RWPE1 (cell line): ENCODE data around the gene PEA15.

Experiments
- CTCF ChIA-PET: fragments of 350-600 bp; sonication (Branson Sonifier 250); formaldehyde crosslinking; extraction: SDS; loops from one replicate; lab custom pipeline; 2021; lab: Yijun Ruan, JAX
- POLR2A ChIA-PET: fragments of 400-600 bp; formaldehyde crosslinking; extraction: SDS; loops from one replicate; lab custom pipeline; 2020; ENCODE audit warnings: antibody characterized with exemption; ENCODE audit not compliant: low non-redundant PET; lab: Yijun Ruan, JAX
- DNase-seq: peaks from one replicate; pipeline ENCODE4 v3.0.0; 2012; ENCODE audit warnings: low spot score
- H3K27ac ChIP-seq: fragments of 450-650 bp; 2 replicates; pipeline ENCODE4 v1.5.1; 2017
- CTCF ChIP-seq: fragments of 450-650 bp; conservative IDR thresholded peaks from 2 replicates; pipeline ENCODE4 v1.5.1; 2017; ENCODE audit warnings: low read depth, mild to moderate bottlenecking

The PEA15 gene

GRCh38 chr1:160232911-160233310 is 27.7 kb downstream of the PEA15 start:
- DNase-seq, result no peak
- ChIA-PET CTCF (interaction anchor here (1.1 kb wide), 1 partner anchor 19 kb away, joined by 3 read pairs; no protein-coding TSS in a partner anchor), POLR2A (no interaction called here)
- H3K27ac ChIP-seq, result no peak overlapping the region
- TF ChIP-seq CTCF, result no peak

DNA sequence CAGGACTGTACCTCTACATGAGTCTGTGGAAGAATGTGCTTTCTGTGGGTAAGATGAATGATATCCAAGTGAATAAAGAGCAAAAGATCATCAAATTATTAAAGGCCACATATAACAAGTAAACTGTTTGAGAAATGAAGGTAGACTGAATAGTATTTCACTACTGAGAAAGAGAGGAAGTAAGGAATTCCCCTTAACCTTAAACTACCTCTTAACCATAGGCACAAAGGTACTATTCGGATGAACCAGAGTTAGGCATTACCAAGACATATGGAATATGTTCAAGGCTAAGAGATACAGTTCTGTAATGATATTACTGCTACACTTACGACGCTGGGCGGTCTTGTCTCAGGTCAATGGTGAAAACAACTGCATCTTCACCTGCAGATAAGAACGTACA is 31.6 kb downstream of the PEA15 start:
- no peak for DNase-seq
- ChIA-PET POLR2A (no interaction called here), CTCF (no interaction called here)
- H3K27ac ChIP-seq, result no peak overlapping the region
- no peak for TF ChIP-seq CTCF

GRCh38 chr1:160237558-160237957 is 32.4 kb downstream of the PEA15 start:
- TF ChIP-seq CTCF, result no peak
- no peak for DNase-seq
- ChIA-PET CTCF (interaction anchor here (3.2 kb wide), 1 partner anchor 15 kb away, joined by 12 read pairs; no protein-coding TSS in a partner anchor), POLR2A (no interaction called here)
- H3K27ac ChIP-seq, result no peak overlapping the region

DNA sequence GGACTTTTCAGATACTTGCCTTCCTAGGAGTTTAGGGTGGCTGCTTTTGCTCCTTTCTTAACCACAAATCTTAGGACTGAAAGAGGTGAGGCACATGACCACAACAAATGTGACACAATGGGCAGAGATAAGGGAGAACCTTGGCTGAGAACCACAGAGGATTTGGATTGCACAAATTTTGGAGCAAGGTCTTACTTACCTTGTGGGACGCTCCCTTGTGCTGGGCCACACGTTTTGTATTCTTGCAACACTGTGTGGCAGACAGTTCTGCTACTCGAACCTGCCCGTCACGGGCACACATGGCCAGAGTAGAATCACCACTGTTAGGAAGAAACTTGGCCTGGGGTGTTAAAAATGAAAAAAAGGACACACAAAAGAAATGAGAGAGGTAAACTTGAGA is 33.2 kb downstream of the PEA15 start:
- no peak overlapping the region for H3K27ac ChIP-seq
- no peak for DNase-seq
- ChIA-PET POLR2A (no interaction called here), CTCF (interaction anchor here (0.6 to 3.2 kb wide), 3 partner anchors 13 to 108 kb away, joined by 4 to 12 read pairs (median 6); no protein-coding TSS in a partner anchor)
- no peak for TF ChIP-seq CTCF

GRCh38 chr1:160239582-160240299 is 34.6 kb downstream of the PEA15 start:
- CTCF ChIA-PET, result interaction anchor here (0.7 to 3.2 kb wide), 4 partner anchors 12 to 161 kb away, joined by 3 to 12 read pairs (median 4); no protein-coding TSS in a partner anchor
- POLR2A ChIA-PET, result no interaction called here
- H3K27ac ChIP-seq, result no peak overlapping the region
- TF ChIP-seq CTCF, result no peak
- DNase-seq, result no peak

GRCh38 chr1:160243767-160244166 is 38.6 kb downstream of the PEA15 start:
- DNase-seq, result no peak
- ChIA-PET CTCF (interaction anchor here (0.7 to 1.6 kb wide), 5 partner anchors 8 to 143 kb away, joined by 3 to 6 read pairs (median 4); no protein-coding TSS in a partner anchor), POLR2A (no interaction called here)
- H3K27ac ChIP-seq, result no peak overlapping the region
- no peak for TF ChIP-seq CTCF
